ENCODE measurements around the gene HDAC1. TPM values are rescaled to one million over a fixed set of nuclear protein-coding genes. Genes with fewer than 3 reads are reported as not detected.

Gene HDAC1
- total and polyA plus RNA-seq, 2 of the 4 experiments (the other 2 are of a cell fraction), result 95.5 to 139 TPM

GRCh38 chr1:32357614-32358013, 65.7 kb downstream of the HDAC1 start:
- H3K4me1 ChIP-seq (ENCODE audit: control insufficient read depth, insufficient read depth, low read length), result peaks cover 14% of the 10 kb centered on the region
- no peaks in the 10 kb centered on the region for H3K9me3 ChIP-seq (ENCODE audit: control insufficient read depth, insufficient read depth, low read length)
- intact Hi-C loops (cut with micrococcal nuclease), result no loop called here
- no peak overlapping the region for H3K23ac ChIP-seq (ENCODE audit: low read depth, low read length)
- no peak overlapping the region for H3K9ac ChIP-seq (ENCODE audit: low read depth, low read length)
- no peak overlapping the region for H3K18ac ChIP-seq (ENCODE audit: low read depth, low read length)
- no peak overlapping the region for H4K91ac ChIP-seq (ENCODE audit: insufficient read depth, low read depth, low read length)
- H3K27me3 ChIP-seq (ENCODE audit: control insufficient read depth, insufficient read depth, low read length), result no peaks in the 10 kb centered on the region
- H3K9me1 ChIP-seq (ENCODE audit: insufficient read depth, low read length), result peaks cover 18% of the 10 kb centered on the region
- no peak overlapping the region for H2AK5ac ChIP-seq (ENCODE audit: low read depth, low read length)
- no peak overlapping the region for H3K4me2 ChIP-seq (ENCODE audit: low read depth, low read length)
- in situ Hi-C loops (cut with MboI; ENCODE audit: low sequenced_read_pairs), result no loop called here
- H3K4ac ChIP-seq (ENCODE audit: low read depth, low read length), result no peak overlapping the region
- no peak overlapping the region for H3K14ac ChIP-seq (replicated peaks; ENCODE audit: low read depth, low read length)
- CTCF ChIA-PET, result no interaction called here
- H3K4me3 ChIP-seq (ENCODE audit: insufficient read depth, low read depth, low read length), result no peak overlapping the region
- dilution Hi-C loops (cut with HindIII; ENCODE audit: low sequenced_read_pairs, unreplicated experiment), result no loop called here
- ATAC-seq (ENCODE audit: low read depth) (no peak), DNase-seq (no peak)
- H4K20me1 ChIP-seq (ENCODE audit: insufficient read depth, low read length), result no peaks in the 10 kb centered on the region; the same call in 1 of the 2 replicates
- POLR2A ChIA-PET (ENCODE audit: unreplicated experiment), result no interaction called here
- no peak overlapping the region for H2BK5ac ChIP-seq (ENCODE audit: low read depth, low read length, poor library complexity, severe bottlenecking)
- no peak overlapping the region for H2AFZ ChIP-seq (replicated peaks; ENCODE audit: low read length, poor library complexity)
- peaks cover 6% of the 10 kb centered on the region; the same call in 1 of the 2 replicates for H3K36me3 ChIP-seq (ENCODE audit: control insufficient read depth, insufficient read depth, low read length)
- H2BK120ac ChIP-seq (ENCODE audit: low read depth, low read length), result no peak overlapping the region
- no TSS peak for BruUV-seq (replicated peaks)
- H2BK20ac ChIP-seq (ENCODE audit: low read depth, low read length), result no peak overlapping the region
- no peak overlapping the region for H3K56ac ChIP-seq (ENCODE audit: extremely low read depth, insufficient read depth, low read length)
- no peak overlapping the region for H3K27ac ChIP-seq (ENCODE audit: insufficient read depth, low read length)
- WGBS, 2 experiments (ENCODE audit: extremely low coverage in 2 of 2, insufficient read length in 1 of 2), result no CpG with 5 or more reads among the region's 6 CpGs
- H2BK15ac ChIP-seq (ENCODE audit: low read depth, low read length), result no peak overlapping the region
- TF ChIP-seq RFX5 (IDR thresholded peaks at IDR 0.05; ENCODE audit: low read depth, low read length), result no peak
- no peak for TF ChIP-seq BHLHE40 (IDR thresholded peaks at IDR 0.05; ENCODE audit: low read depth, low read length)
- TF ChIP-seq, protein P1, sequence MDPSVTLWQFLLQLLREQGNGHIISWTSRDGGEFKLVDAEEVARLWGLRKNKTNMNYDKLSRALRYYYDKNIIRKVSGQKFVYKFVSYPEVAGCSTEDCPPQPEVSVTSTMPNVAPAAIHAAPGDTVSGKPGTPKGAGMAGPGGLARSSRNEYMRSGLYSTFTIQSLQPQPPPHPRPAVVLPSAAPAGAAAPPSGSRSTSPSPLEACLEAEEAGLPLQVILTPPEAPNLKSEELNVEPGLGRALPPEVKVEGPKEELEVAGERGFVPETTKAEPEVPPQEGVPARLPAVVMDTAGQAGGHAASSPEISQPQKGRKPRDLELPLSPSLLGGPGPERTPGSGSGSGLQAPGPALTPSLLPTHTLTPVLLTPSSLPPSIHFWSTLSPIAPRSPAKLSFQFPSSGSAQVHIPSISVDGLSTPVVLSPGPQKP (IDR thresholded peaks at IDR 0.05; ENCODE audit: borderline replicate concordance, low read depth, low read length), result no peak
- TF ChIP-seq CEBPB (IDR thresholded peaks at IDR 0.05; ENCODE audit: low read depth, low read length), result no peak
- H4K5ac ChIP-seq (ENCODE audit: low read depth, low read length), result no peak overlapping the region
- H2AK9ac ChIP-seq (replicated peaks; ENCODE audit: low read depth, low read length, poor library complexity), result no peak overlapping the region
- peaks cover 3 to 11% of the 10 kb centered on the region in 2 experiments; a peak in 3 of 4 replicates for H3K79me1 ChIP-seq (ENCODE audit: low read depth in 1 of 2, low read length in 2 of 2)
- H4K8ac ChIP-seq (ENCODE audit: low read depth in 2 of 2, low read length in 2 of 2), result no peak overlapping the region

All from IMR-90 (cell line).